Measurements from ENCODE around the gene CREBZF. TPM values are rescaled to one million over a fixed set of nuclear protein-coding genes. Genes with fewer than 3 reads are reported as not detected.

The CREBZF gene
- 12.9 TPM for total RNA-seq
- long read RNA-seq, full-length matches to known transcripts = 35 of 54 reads
- long read RNA-seq, partial matches to known transcripts = 17 of 54 reads
- long read RNA-seq, other reads (novel, unspliced or antisense) = 2 of 54 reads

- no peak for TF ChIP-seq CTCF (IDR thresholded peaks at IDR 0.05; ENCODE audit: borderline replicate concordance)
- intact Hi-C loops (cut with micrococcal nuclease) = no loop called here
- peak; percentile 94 for DNase-seq
- Histone ChIP-seq H3K4me1 (peaks cover 54% of the 10 kb centered on the region), H3K4me3 (peak within 1 kb of the TSS; percentile 88), H3K27ac (replicated peaks) (peak within 1 kb of the TSS; percentile 95), H3K9me3 (replicated peaks) (no peaks in the 10 kb centered on the region), H3K27me3 (ENCODE audit: low read depth) (no peaks in the 10 kb centered on the region), H3K36me3 (peaks cover 7% of the 10 kb centered on the region)
Measured at GRCh38 chr11:85664615-85665481, at the start of gene CREBZF. Gene CREBZF (minus strand): TSS chr11:85665129. CDS start chr11:85664875, 254 bp downstream.

- intact Hi-C loops (cut with micrococcal nuclease) = no loop called here
- TF ChIP-seq CTCF (IDR thresholded peaks at IDR 0.05; ENCODE audit: borderline replicate concordance) = no peak
- no peak overlapping the region for H3K4me3 ChIP-seq
- no peak for DNase-seq
- H3K9me3 ChIP-seq (replicated peaks) = no peaks in the 10 kb centered on the region
- H3K27ac ChIP-seq (replicated peaks) = no peak overlapping the region
- no peaks in the 10 kb centered on the region for H3K36me3 ChIP-seq
- H3K4me1 ChIP-seq = no peaks in the 10 kb centered on the region
- no peaks in the 10 kb centered on the region for H3K27me3 ChIP-seq (ENCODE audit: low read depth)
Measured at GRCh38 chr11:85712953-85713352, 48.0 kb upstream of the CREBZF start.

- no peak for TF ChIP-seq CTCF (IDR thresholded peaks at IDR 0.05; ENCODE audit: borderline replicate concordance)
- DNase-seq = no peak
- intact Hi-C loops (cut with micrococcal nuclease) = no loop called here
- no peaks in the 10 kb centered on the region for H3K4me1 ChIP-seq
- no peaks in the 10 kb centered on the region for H3K27me3 ChIP-seq (ENCODE audit: low read depth)
- H3K36me3 ChIP-seq = no peaks in the 10 kb centered on the region
- H3K27ac ChIP-seq (replicated peaks) = no peak overlapping the region
- no peak overlapping the region for H3K4me3 ChIP-seq
- H3K9me3 ChIP-seq (replicated peaks) = no peaks in the 10 kb centered on the region
Measured at GRCh38 chr11:85710917-85711316, 46.0 kb upstream of the CREBZF start.

GRCh38 chr11:85709941-85710702 lies 45.2 kb upstream of the CREBZF start:
- no peaks in the 10 kb centered on the region for H3K27me3 ChIP-seq (ENCODE audit: low read depth)
- TF ChIP-seq CTCF (IDR thresholded peaks at IDR 0.05; ENCODE audit: borderline replicate concordance) = no peak
- H3K9me3 ChIP-seq (replicated peaks) = no peaks in the 10 kb centered on the region
- H3K36me3 ChIP-seq = no peaks in the 10 kb centered on the region
- H3K4me1 ChIP-seq = no peaks in the 10 kb centered on the region
- H3K4me3 ChIP-seq = no peak overlapping the region
- DNase-seq = no peak
- intact Hi-C loops (cut with micrococcal nuclease) = no loop called here
- H3K27ac ChIP-seq (replicated peaks) = no peak overlapping the region

GRCh38 chr11:85705800-85706199 lies 40.9 kb upstream of the CREBZF start:
- Histone ChIP-seq H3K27ac (replicated peaks) (no peak overlapping the region), H3K9me3 (replicated peaks) (no peaks in the 10 kb centered on the region), H3K4me3 (no peak overlapping the region), H3K4me1 (no peaks in the 10 kb centered on the region), H3K27me3 (ENCODE audit: low read depth) (no peaks in the 10 kb centered on the region), H3K36me3 (no peaks in the 10 kb centered on the region)
- no peak for TF ChIP-seq CTCF (IDR thresholded peaks at IDR 0.05; ENCODE audit: borderline replicate concordance)
- intact Hi-C loops (cut with micrococcal nuclease) = no loop called here
- DNase-seq = no peak
